Ectodermal cell (in vitro differentiated cells): Measurements from ENCODE around the gene ACAP3.

Experiments used
- H3K27ac ChIP-seq: 2 replicates; pipeline ENCODE4 v1.7.0; 2013; ENCODE audit warnings: mild to moderate bottlenecking, low read depth, low read length; ENCODE audit not compliant: insufficient read depth, poor library complexity, severe bottlenecking
- H3K27me3 ChIP-seq: 2 replicates; pipeline ENCODE4 v1.7.0; 2013; ENCODE audit warnings: mild to moderate bottlenecking, low read length; ENCODE audit not compliant: insufficient read depth, control insufficient read depth, poor library complexity, severe bottlenecking
- H3K36me3 ChIP-seq: one replicate; pipeline ENCODE4 v1.7.0; 2013; ENCODE audit warnings: low read length; ENCODE audit not compliant: control insufficient read depth, insufficient read depth
- H3K4me1 ChIP-seq: one replicate; pipeline ENCODE4 v1.7.0; 2013; ENCODE audit warnings: low read length; ENCODE audit not compliant: control insufficient read depth, insufficient read depth
- H3K4me3 ChIP-seq: 2 replicates; pipeline ENCODE4 v1.7.0; 2013; ENCODE audit warnings: low read depth, low read length, control low read depth; ENCODE audit not compliant: insufficient read depth
- H3K9me3 ChIP-seq: 2 replicates; pipeline ENCODE4 v1.7.0; 2013; ENCODE audit warnings: mild to moderate bottlenecking, low read length, moderate library complexity; ENCODE audit not compliant: control insufficient read depth
- WGBS, 2 experiments: methylation state at CpG; one replicate each; pipeline ENCODE4 v1.1.7; 2013; ENCODE audit warnings: missing lambda C conversion rate in 2 of 2; 5-methylcytosine and 5-hydroxymethylcytosine counted together

The ACAP3 gene

GRCh38 chr1:1313500-1314236, 5.9 kb upstream of the ACAP3 start:
- H3K27me3 ChIP-seq: peaks cover 12% of the 10 kb centered on the region
- peaks cover 14% of the 10 kb centered on the region for H3K36me3 ChIP-seq
- peaks cover 19% of the 10 kb centered on the region for H3K4me1 ChIP-seq
- H3K27ac ChIP-seq: no peak overlapping the region
- no peak overlapping the region for H3K4me3 ChIP-seq
- no peaks in the 10 kb centered on the region for H3K9me3 ChIP-seq
- 93% methylated on average over 37 of the region's 37 CpGs for WGBS, 2 experiments

GRCh38 chr1:1312450-1313314, 5.0 kb upstream of the ACAP3 start:
- Histone ChIP-seq H3K4me3 (no peak overlapping the region), H3K27me3 (peaks cover 13% of the 10 kb centered on the region), H3K9me3 (no peaks in the 10 kb centered on the region), H3K27ac (no peak overlapping the region), H3K36me3 (peaks cover 14% of the 10 kb centered on the region), H3K4me1 (peaks cover 19% of the 10 kb centered on the region)
- 95 to 96% methylated on average over 49 of the region's 49 CpGs for WGBS, 2 experiments

GRCh38 chr1:1311107-1312104, 3.7 kb upstream of the ACAP3 start:
- Histone ChIP-seq H3K4me1 (peaks cover 27% of the 10 kb centered on the region), H3K36me3 (peaks cover 14% of the 10 kb centered on the region), H3K27ac (no peak overlapping the region), H3K4me3 (no peak overlapping the region), H3K27me3 (peaks cover 13% of the 10 kb centered on the region), H3K9me3 (no peaks in the 10 kb centered on the region)
- 95 to 96% methylated on average over 22 of the region's 22 CpGs for WGBS, 2 experiments

- Histone ChIP-seq H3K4me1 (peaks cover 27% of the 10 kb centered on the region), H3K27me3 (peaks cover 13% of the 10 kb centered on the region), H3K9me3 (no peaks in the 10 kb centered on the region), H3K4me3 (no peak overlapping the region), H3K27ac (no peak overlapping the region), H3K36me3 (peaks cover 14% of the 10 kb centered on the region)
- WGBS, 2 experiments: 93 to 94% methylated on average over 21 of the region's 21 CpGs
These were observed 2.8 kb upstream of the ACAP3 start for GRCh38 chr1:1310476-1311053.

GRCh38 chr1:1310109-1310385, 2.3 kb upstream of the ACAP3 start:
- 80 to 85% methylated on average over 3 of the region's 3 CpGs for WGBS, 2 experiments

GRCh38 chr1:1309251-1310108, 1.8 kb upstream of the ACAP3 start:
- 22 to 24% methylated on average over 57 of the region's 57 CpGs for WGBS, 2 experiments
- peaks cover 14% of the 10 kb centered on the region for H3K36me3 ChIP-seq

More at GRCh38 chr1:1310109-1310385, 2.3 kb upstream of the ACAP3 start:
- peaks cover 14% of the 10 kb centered on the region for H3K36me3 ChIP-seq
- H3K9me3 ChIP-seq: no peaks in the 10 kb centered on the region
- H3K27ac ChIP-seq: no peak overlapping the region
- H3K4me3 ChIP-seq: no peak overlapping the region
- peaks cover 13% of the 10 kb centered on the region for H3K27me3 ChIP-seq
- peaks cover 32% of the 10 kb centered on the region for H3K4me1 ChIP-seq

GRCh38 chr1:1308756-1309250, 1.1 kb upstream of the ACAP3 start:
- Histone ChIP-seq H3K9me3 (no peaks in the 10 kb centered on the region), H3K27ac (no peak overlapping the region), H3K36me3 (peaks cover 11% of the 10 kb centered on the region), H3K4me3 (peak overlapping the region; percentile 83), H3K27me3 (peaks cover 13% of the 10 kb centered on the region), H3K4me1 (peaks cover 36% of the 10 kb centered on the region)
- 1% methylated on average over 66 of the region's 66 CpGs for WGBS, 2 experiments

More at GRCh38 chr1:1309251-1310108, 1.8 kb upstream of the ACAP3 start:
- Histone ChIP-seq H3K4me3 (peak overlapping the region; percentile 83), H3K9me3 (no peaks in the 10 kb centered on the region), H3K4me1 (peaks cover 36% of the 10 kb centered on the region), H3K27me3 (peaks cover 13% of the 10 kb centered on the region), H3K27ac (no peak overlapping the region)

GRCh38 chr1:1307261-1307922, 338 bp downstream of the ACAP3 start:
- 2% methylated on average over 83 of the region's 83 CpGs for WGBS, 2 experiments
- peak overlapping the region; percentile 83 for H3K4me3 ChIP-seq
- no peak overlapping the region for H3K27ac ChIP-seq
- H3K4me1 ChIP-seq: peaks cover 36% of the 10 kb centered on the region
- peaks cover 13% of the 10 kb centered on the region for H3K27me3 ChIP-seq
- H3K9me3 ChIP-seq: no peaks in the 10 kb centered on the region
- peaks cover 6% of the 10 kb centered on the region for H3K36me3 ChIP-seq
